ENCODE data around the gene GOLPH3.
"Not testable (repeated sequence)": the region's sequence is repeated elsewhere in the genome, so short reads cannot be mapped to it uniquely, and the experiment has no call there.

Gene GOLPH3

GRCh38 chr5:32138839-32139493 lies 35.2 kb downstream of the GOLPH3 start:
- DNase-seq (ENCODE audit: low read depth in 2 of 3, low spot score in 2 of 3) = peak; percentile 21 to 53 (median 28)

GRCh38 chr5:32136342-32136741 lies 37.8 kb downstream of the GOLPH3 start:
- DNase-seq (ENCODE audit: low read depth in 2 of 3, low spot score in 2 of 3) = no peak

- no peak for DNase-seq (ENCODE audit: low read depth in 2 of 3, low spot score in 2 of 3)
These were observed 39.0 kb downstream of the GOLPH3 start for GRCh38 chr5:32135086-32135485.

- no peak for DNase-seq (ENCODE audit: low read depth in 2 of 3, low spot score in 2 of 3)
These were observed 41.4 kb downstream of the GOLPH3 start for GRCh38 chr5:32132757-32133156.

GRCh38 chr5:32131604-32132003 lies 42.5 kb downstream of the GOLPH3 start:
- DNase-seq (ENCODE audit: low read depth in 2 of 3, low spot score in 2 of 3) = no peak

GRCh38 chr5:32130865-32131264 lies 43.3 kb downstream of the GOLPH3 start:
- no peak for DNase-seq (ENCODE audit: low read depth in 2 of 3, low spot score in 2 of 3)

GRCh38 chr5:32129074-32129598 lies 45.0 kb downstream of the GOLPH3 start:
- DNase-seq (ENCODE audit: low read depth in 2 of 3, low spot score in 2 of 3) = no peak

- DNase-seq (ENCODE audit: low read depth in 2 of 3, low spot score in 2 of 3) = no peak
These were observed 46.4 kb downstream of the GOLPH3 start for GRCh38 chr5:32127711-32128110.

GRCh38 chr5:32126691-32127090 lies 47.4 kb downstream of the GOLPH3 start:
- no peak for DNase-seq (ENCODE audit: low read depth in 2 of 3, low spot score in 2 of 3)

- DNase-seq (ENCODE audit: low read depth in 2 of 3, low spot score in 2 of 3) = no peak
These were observed 50.0 kb downstream of the GOLPH3 start for GRCh38 chr5:32123889-32124676.

GRCh38 chr5:32123058-32123805 lies 50.9 kb downstream of the GOLPH3 start:
- no peak for DNase-seq (ENCODE audit: low read depth in 2 of 3, low spot score in 2 of 3)

GRCh38 chr5:32118922-32119321 lies 55.2 kb downstream of the GOLPH3 start:
- not testable (repeated sequence) for DNase-seq (ENCODE audit: low read depth in 2 of 3, low spot score in 2 of 3)

- DNase-seq (ENCODE audit: low read depth in 2 of 3, low spot score in 2 of 3) = no peak
These were observed 57.4 kb downstream of the GOLPH3 start for GRCh38 chr5:32116574-32117313.

GRCh38 chr5:32115985-32116384 lies 58.1 kb downstream of the GOLPH3 start:
- no peak for DNase-seq (ENCODE audit: low read depth in 2 of 3, low spot score in 2 of 3)

- DNase-seq (ENCODE audit: low read depth in 2 of 3, low spot score in 2 of 3) = no peak
These were observed 63.9 kb downstream of the GOLPH3 start for GRCh38 chr5:32110111-32110696.

GRCh38 chr5:32109236-32109635 lies 64.9 kb downstream of the GOLPH3 start:
- DNase-seq (ENCODE audit: low read depth in 2 of 3, low spot score in 2 of 3) = no peak

GRCh38 chr5:32108167-32108566 lies 66.0 kb downstream of the GOLPH3 start:
- no peak for DNase-seq (ENCODE audit: low read depth in 2 of 3, low spot score in 2 of 3)

GRCh38 chr5:32107291-32107690 lies 66.8 kb downstream of the GOLPH3 start:
- no peak for DNase-seq (ENCODE audit: low read depth in 2 of 3, low spot score in 2 of 3)

GRCh38 chr5:32103521-32103920 lies 70.6 kb downstream of the GOLPH3 start:
- no peak for DNase-seq (ENCODE audit: low read depth in 2 of 3, low spot score in 2 of 3)

GRCh38 chr5:32102254-32102986 lies 71.7 kb downstream of the GOLPH3 start:
- DNase-seq (ENCODE audit: low read depth in 2 of 3, low spot score in 2 of 3) = no peak
